Uterine smooth muscle cell (primary cell): ENCODE data around the gene EFCAB8. TPM values are rescaled to one million over a fixed set of nuclear protein-coding genes. Genes with fewer than 3 reads are reported as not detected.

Experiments
- total RNA-seq: library from RNA; depleted of rRNA; stranded (reverse); fragments of >200 nt; gene quantifications from 2 replicates; pipeline ENCODE4 v1.2.3, GENCODE V29; 2014

Gene EFCAB8
- total RNA-seq = under 0.01 TPM in 1 of 2 replicates, not detected in the other

GRCh38 chr20:32858701-32859372, at the start of gene EFCAB8:
Gene EFCAB8 (plus strand): TSS chr20:32858923. CDS start chr20:32863793, 4,870 bp downstream.

DNA sequence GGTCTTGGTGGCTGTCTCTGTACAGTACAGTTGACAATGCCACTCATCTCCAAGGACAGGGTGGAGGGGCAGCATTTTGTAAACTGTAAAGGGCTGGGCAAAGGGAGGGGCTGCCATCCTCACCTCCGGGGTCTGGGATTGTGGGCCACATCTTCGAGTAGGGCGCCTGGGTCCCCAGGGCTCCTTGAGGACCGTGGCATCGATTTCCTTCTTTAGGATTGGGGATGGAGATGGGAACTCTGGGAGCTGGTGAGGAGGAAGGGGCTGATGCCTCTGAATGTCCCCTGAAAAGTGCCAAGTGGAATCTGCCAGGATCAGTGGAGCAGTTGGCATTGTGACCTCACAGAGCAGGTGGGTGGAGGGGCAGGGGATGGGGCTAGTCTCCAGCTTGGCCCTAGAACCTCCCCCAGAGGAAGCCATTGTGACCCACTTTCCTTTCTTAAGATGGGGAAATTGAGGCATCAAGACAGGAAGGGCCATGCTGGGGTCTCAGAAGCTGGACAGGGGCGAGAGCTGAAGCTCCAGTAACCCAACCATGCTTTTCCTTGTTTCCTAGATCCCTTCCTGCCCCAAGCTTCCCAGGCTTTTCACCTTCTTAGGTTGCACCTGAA, 145.5 kb downstream of the EFCAB8 start, which contains the start of gene SUN5:
Gene SUN5 (minus strand): TSS at position 293 of the 611 bp plus-strand sequence. CDS start 93 bp downstream, at position 200.

DNA sequence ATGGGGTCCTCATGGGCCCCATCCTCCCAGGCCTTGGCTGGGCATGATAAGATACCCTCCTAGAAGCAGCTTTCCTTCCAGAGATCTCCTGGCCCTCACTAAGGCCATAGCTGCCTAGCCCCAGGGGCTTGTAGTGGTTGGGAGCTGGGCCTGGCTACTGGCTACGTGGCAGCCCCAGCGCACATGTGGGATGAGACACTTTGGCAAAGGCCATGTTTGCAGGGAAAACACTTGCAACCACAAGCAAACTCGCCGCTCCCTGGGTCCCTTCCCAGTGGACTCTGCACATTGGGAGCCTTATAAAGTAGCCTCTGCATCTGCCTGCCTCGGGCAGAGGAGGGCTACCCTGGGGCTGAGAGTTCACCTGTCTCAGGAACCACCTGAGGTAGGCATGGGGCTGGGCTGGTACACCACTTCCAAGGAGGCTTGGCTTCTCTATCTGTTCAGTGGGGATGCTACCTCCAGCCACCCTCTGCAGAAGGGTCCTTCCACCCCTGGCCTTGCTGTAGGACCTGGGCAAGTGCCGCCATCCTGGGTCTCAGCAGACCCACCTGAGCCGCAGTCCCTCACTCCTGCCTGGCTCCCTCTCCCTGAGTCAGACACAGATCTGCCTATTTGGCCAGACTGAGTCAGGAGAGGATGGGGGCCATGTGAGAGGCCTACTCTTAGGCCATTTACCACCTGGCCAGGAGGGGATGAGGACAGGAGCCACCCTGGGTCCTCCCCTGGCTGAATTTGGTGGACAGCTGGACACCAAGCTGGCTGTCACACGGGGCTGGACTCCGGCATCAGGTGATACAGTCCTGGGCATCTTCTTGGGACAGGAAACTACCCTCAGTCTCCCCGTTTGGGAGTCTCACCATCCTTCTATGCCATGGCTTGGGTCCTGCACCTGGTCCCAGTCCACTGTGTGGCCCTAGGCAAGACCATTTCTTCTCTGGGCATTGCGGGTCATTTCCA, 148.9 kb downstream of the EFCAB8 start, which contains the start of gene BPIFB2:
Gene BPIFB2 (plus strand): TSS at position 329 of the 960 bp plus-strand sequence. CDS start 871 bp downstream, outside the sequence.

Other genes starting within 250 kb of the EFCAB8 start
- gene C20orf203, start 185.0 kb upstream of the EFCAB8 start, total RNA-seq = under 0.01 and 0.25 TPM in 2 replicates
- 36.5 and 47.2 TPM in 2 replicates for gene COMMD7, start 115.5 kb upstream of the EFCAB8 start, total RNA-seq
- 5.1 and 7.4 TPM in 2 replicates for gene DNMT3B, start 96.5 kb upstream of the EFCAB8 start, total RNA-seq
- 111 and 157 TPM in 2 replicates for gene MAPRE1, start 39.0 kb upstream of the EFCAB8 start, total RNA-seq
- gene SUN5, start 145.5 kb downstream of the EFCAB8 start, total RNA-seq = not detected in 2 replicates
- gene BPIFB2, start 148.8 kb downstream of the EFCAB8 start, total RNA-seq = not detected in 2 replicates
- gene BPIFB6, start 172.7 kb downstream of the EFCAB8 start, total RNA-seq = not detected in 2 replicates
- gene BPIFB3, start 195.0 kb downstream of the EFCAB8 start, total RNA-seq = not detected in 2 replicates
- gene BPIFB4, start 220.7 kb downstream of the EFCAB8 start, total RNA-seq = not detected in 2 replicates